Measurements from ENCODE around the gene CD5L. TPM values are rescaled to one million over a fixed set of nuclear protein-coding genes. Genes with fewer than 3 reads are reported as not detected.

Gene CD5L
- total and polyA plus RNA-seq, 10 of the 15 experiments (the other 5 are each of a cell fraction or from before 2014, with no cell fraction given) = 0.10 to 0.57 (median 0.24) TPM

DNA sequence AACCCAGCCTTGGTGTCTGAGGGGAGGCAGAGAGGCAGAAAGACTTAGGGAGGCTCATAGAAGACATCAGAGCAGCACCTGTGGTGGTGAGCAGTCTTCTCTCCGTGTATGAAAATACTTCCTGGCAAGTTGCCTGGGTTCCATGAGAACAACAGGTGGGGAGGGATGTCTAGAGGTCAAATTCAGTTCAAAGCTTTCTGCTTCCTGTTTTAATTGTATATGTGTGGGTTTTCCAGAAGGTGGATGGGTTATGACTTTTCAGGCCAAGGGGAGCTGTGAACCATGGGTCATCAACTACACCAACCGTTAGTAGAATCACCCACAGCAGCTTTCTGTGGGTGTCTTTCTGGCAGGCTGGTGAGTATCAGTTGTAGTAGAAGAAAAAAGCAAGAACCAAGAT, 60.6 kb downstream of the CD5L start (continued):
- TF ChIP-seq, protein P1, sequence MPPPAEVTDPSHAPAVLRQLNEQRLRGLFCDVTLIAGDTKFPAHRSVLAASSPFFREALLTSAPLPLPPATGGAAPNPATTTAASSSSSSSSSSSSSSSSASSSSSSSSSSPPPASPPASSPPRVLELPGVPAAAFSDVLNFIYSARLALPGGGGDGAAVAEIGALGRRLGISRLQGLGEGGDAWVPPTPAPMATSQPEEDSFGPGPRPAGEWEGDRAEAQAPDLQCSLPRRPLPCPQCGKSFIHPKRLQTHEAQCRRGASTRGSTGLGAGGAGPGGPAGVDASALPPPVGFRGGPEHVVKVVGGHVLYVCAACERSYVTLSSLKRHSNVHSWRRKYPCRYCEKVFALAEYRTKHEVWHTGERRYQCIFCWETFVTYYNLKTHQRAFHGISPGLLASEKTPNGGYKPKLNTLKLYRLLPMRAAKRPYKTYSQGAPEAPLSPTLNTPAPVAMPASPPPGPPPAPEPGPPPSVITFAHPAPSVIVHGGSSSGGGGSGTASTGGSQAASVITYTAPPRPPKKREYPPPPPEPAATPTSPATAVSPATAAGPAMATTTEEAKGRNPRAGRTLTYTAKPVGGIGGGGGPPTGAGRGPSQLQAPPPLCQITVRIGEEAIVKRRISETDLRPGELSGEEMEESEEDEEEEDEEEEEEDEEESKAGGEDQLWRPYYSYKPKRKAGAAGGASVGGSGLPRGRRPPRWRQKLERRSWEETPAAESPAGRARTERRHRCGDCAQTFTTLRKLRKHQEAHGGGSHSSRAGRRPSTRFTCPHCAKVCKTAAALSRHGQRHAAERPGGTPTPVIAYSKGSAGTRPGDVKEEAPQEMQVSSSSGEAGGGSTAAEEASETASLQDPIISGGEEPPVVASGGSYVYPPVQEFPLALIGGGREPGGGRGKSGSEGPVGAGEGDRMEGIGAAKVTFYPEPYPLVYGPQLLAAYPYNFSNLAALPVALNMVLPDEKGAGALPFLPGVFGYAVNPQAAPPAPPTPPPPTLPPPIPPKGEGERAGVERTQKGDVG (CRISPR knock-in tag; IDR thresholded peaks at IDR 0.05) = no peak
- TF ChIP-seq CEBPB (IDR thresholded peaks at IDR 0.05; ENCODE audit: borderline replicate concordance in 1 of 2, low read depth in 2 of 2, low read length in 2 of 2) (0 out of 4 replicates have a peak, but pooled peaks of 1 of the 2 experiments have one; percentile 31), POLR2A (IDR thresholded peaks at IDR 0.05; ENCODE audit: low read depth, low read length) (no peak), KDM1A (IDR thresholded peaks at IDR 0.05; ENCODE audit: borderline replicate concordance) (no peak), POU2F2 (IDR thresholded peaks at IDR 0.05; ENCODE audit: borderline replicate concordance, low read depth, low read length) (no peak), BACH1 (IDR thresholded peaks at IDR 0.05; ENCODE audit: borderline replicate concordance) (no peak), BHLHE40 (IDR thresholded peaks at IDR 0.05; ENCODE audit: borderline replicate concordance in 1 of 2, low read depth in 2 of 2, low read length in 1 of 2) (no peak), TBL1XR1 (IDR thresholded peaks at IDR 0.05; ENCODE audit: low read depth, low read length) (no peak), ZSCAN29 (IDR thresholded peaks at IDR 0.05) (no peak), RAD21 (IDR thresholded peaks at IDR 0.05; ENCODE audit: insufficient read depth, low read depth, low read length) (no peak), PAX5 (IDR thresholded peaks at IDR 0.05; ENCODE audit: borderline replicate concordance, low read depth, low read length) (no peak), MYB (IDR thresholded peaks at IDR 0.05; ENCODE audit: borderline replicate concordance, low read depth, low read length) (no peak), YY1 (IDR thresholded peaks at IDR 0.05; ENCODE audit: low read depth, low read length) (no peak), ZNF622 (IDR thresholded peaks at IDR 0.05) (no peak), CBX5 (IDR thresholded peaks at IDR 0.05; ENCODE audit: low read depth) (0 out of 2 replicates have a peak, but pooled peaks have one; percentile 63)
- TF ChIP-seq, protein P2, sequence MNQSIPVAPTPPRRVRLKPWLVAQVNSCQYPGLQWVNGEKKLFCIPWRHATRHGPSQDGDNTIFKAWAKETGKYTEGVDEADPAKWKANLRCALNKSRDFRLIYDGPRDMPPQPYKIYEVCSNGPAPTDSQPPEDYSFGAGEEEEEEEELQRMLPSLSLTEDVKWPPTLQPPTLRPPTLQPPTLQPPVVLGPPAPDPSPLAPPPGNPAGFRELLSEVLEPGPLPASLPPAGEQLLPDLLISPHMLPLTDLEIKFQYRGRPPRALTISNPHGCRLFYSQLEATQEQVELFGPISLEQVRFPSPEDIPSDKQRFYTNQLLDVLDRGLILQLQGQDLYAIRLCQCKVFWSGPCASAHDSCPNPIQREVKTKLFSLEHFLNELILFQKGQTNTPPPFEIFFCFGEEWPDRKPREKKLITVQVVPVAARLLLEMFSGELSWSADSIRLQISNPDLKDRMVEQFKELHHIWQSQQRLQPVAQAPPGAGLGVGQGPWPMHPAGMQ (IDR thresholded peaks at IDR 0.05; ENCODE audit: borderline replicate concordance) = no peak
- TF ChIP-seq, protein P3, sequence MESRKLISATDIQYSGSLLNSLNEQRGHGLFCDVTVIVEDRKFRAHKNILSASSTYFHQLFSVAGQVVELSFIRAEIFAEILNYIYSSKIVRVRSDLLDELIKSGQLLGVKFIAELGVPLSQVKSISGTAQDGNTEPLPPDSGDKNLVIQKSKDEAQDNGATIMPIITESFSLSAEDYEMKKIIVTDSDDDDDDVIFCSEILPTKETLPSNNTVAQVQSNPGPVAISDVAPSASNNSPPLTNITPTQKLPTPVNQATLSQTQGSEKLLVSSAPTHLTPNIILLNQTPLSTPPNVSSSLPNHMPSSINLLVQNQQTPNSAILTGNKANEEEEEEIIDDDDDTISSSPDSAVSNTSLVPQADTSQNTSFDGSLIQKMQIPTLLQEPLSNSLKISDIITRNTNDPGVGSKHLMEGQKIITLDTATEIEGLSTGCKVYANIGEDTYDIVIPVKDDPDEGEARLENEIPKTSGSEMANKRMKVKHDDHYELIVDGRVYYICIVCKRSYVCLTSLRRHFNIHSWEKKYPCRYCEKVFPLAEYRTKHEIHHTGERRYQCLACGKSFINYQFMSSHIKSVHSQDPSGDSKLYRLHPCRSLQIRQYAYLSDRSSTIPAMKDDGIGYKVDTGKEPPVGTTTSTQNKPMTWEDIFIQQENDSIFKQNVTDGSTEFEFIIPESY (IDR thresholded peaks at IDR 0.05) = no peak
- TF ChIP-seq, protein P4, sequence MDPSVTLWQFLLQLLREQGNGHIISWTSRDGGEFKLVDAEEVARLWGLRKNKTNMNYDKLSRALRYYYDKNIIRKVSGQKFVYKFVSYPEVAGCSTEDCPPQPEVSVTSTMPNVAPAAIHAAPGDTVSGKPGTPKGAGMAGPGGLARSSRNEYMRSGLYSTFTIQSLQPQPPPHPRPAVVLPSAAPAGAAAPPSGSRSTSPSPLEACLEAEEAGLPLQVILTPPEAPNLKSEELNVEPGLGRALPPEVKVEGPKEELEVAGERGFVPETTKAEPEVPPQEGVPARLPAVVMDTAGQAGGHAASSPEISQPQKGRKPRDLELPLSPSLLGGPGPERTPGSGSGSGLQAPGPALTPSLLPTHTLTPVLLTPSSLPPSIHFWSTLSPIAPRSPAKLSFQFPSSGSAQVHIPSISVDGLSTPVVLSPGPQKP (IDR thresholded peaks at IDR 0.05; ENCODE audit: low read depth, low read length) = no peak
- TF ChIP-seq, protein P5, sequence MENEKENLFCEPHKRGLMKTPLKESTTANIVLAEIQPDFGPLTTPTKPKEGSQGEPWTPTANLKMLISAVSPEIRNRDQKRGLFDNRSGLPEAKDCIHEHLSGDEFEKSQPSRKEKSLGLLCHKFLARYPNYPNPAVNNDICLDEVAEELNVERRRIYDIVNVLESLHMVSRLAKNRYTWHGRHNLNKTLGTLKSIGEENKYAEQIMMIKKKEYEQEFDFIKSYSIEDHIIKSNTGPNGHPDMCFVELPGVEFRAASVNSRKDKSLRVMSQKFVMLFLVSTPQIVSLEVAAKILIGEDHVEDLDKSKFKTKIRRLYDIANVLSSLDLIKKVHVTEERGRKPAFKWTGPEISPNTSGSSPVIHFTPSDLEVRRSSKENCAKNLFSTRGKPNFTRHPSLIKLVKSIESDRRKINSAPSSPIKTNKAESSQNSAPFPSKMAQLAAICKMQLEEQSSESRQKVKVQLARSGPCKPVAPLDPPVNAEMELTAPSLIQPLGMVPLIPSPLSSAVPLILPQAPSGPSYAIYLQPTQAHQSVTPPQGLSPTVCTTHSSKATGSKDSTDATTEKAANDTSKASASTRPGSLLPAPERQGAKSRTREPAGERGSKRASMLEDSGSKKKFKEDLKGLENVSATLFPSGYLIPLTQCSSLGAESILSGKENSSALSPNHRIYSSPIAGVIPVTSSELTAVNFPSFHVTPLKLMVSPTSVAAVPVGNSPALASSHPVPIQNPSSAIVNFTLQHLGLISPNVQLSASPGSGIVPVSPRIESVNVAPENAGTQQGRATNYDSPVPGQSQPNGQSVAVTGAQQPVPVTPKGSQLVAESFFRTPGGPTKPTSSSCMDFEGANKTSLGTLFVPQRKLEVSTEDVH (IDR thresholded peaks at IDR 0.05; ENCODE audit: low read depth, partially characterized antibody) = no peak
